Psoas muscle (tissue), 8 donors: Measurements from ENCODE around the gene ZNF853. TPM values are rescaled to one million over a fixed set of nuclear protein-coding genes. Genes with fewer than 3 reads are reported as not detected.

ENCODE experiments used
- ATAC-seq, 4 donors: fragments of 200-7000 bp; cut with Tn5 transposase; one replicate each; pipeline ENCODE4 v1.9.1; 2020; ENCODE audit warnings: moderate library complexity in 3 of 4, mild to moderate bottlenecking in 2 of 4
- DNase-seq, 2 donors: peaks; one replicate each; pipeline ENCODE4 v3.0.0-alpha.2; 2020
- H3K27ac ChIP-seq: fragments of 200-600 bp; one replicate; pipeline ENCODE4 v1.8.0; 2022
- H3K27me3 ChIP-seq, 3 donors: fragments of 200-600 bp in 1 of 3; one replicate each; pipeline versions ENCODE4 v1.6.1 to v1.8.0; 2013 to 2022; ENCODE audit warnings: low read length in 2 of 3, mild to moderate bottlenecking in 2 of 3, moderate library complexity in 1 of 3; ENCODE audit not compliant: insufficient read depth in 3 of 3
- H3K36me3 ChIP-seq, 2 donors: fragments of 200-600 bp in 1 of 2; one replicate each; pipeline versions ENCODE4 v1.6.1 to v1.8.0; 2013 to 2022; ENCODE audit warnings: low read depth in 1 of 2, mild to moderate bottlenecking in 1 of 2, moderate library complexity in 1 of 2; ENCODE audit not compliant: insufficient read depth in 1 of 2
- H3K4me1 ChIP-seq: fragments of 200-600 bp; one replicate; pipeline ENCODE4 v1.8.0; 2022
- H3K4me3 ChIP-seq: fragments of 200-600 bp; one replicate; pipeline ENCODE4 v1.8.0; 2022; ENCODE audit warnings: mild to moderate bottlenecking
- H3K9me3 ChIP-seq: fragments of 200-600 bp; one replicate; pipeline ENCODE4 v1.8.0; 2022
- CTCF ChIP-seq: fragments of 200-600 bp; IDR thresholded peaks from one replicate; pipeline ENCODE4 v1.8.0; 2022; ENCODE audit warnings: antibody characterized with exemption
- WGBS, 3 donors: extraction: QIAGEN DNeasy Blood & Tissue Kit; methylation state at CpG; one replicate each; pipeline versions ENCODE4 v1.1.6 to v1.1.7; 2013; 5-methylcytosine and 5-hydroxymethylcytosine counted together
- intact Hi-C, 2 donors: fragments of 100-400 bp; cut with DNase I; formaldehyde crosslinking; loops; one replicate each; pipeline versions ENCODE4 v1.11.0 to v1.14.2; 2022
- polyA plus RNA-seq, 3 donors: library from polyadenylated mRNA; stranded (reverse); fragments of 200-250 nt; gene quantifications; one replicate each; pipeline ENCODE4 v1.2.3, GENCODE V29; 2013
- total RNA-seq, 4 donors: library from RNA; stranded (reverse); fragmentation: NEBNext Ultra II Directional in 2 of 4; extraction: Animal tissue kit (Norgen Biotek cat#: 25700) in 2 of 4; gene quantifications; one replicate each; pipeline versions ENCODE4 v1.2.1 to v1.2.4, GENCODE V29; 2021 to 2023
- donor health status: healthy with polysubstance abuse.
- donor health status: DM: no; HTN: no; CAD: no; lungs with moderate emphysema.
- donor health status: Bipolar disorder and iron deficiency.
- donor health status: healthy.
- donor health status: DM: yes; HTN: yes; CAD: no.
- donor health status: DM: no; HTN: no; CAD: no.
- donor health status: DM: no; HTN: no; CAD: no.
- donor health status: DM: yes; HTN: yes; CAD: no.

Gene ZNF853
- total and polyA plus RNA-seq, 7 donors, result 4.4 to 10.5 (median 7.8) TPM

DNA sequence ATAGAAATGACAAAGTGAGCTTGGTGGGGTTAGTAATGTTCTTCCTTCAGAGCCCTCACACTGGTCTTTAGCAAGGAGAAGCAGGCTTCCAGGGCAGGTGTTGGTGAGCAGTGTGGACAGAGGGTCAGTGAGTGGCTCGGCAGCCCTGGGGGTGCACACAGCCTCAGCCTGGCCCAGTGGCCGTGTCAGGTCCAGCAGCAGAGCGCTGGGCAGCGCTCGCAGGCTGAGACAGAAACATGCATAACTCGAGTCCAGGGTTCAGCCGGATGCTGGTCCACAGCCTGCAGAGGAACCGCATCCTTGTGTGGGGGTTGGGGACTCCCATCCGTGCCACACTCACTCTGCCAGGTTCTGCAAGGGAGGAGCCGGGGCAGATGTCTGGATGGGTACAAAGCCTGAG, 11.0 kb upstream of the ZNF853 start:
- no peak overlapping the region for H3K4me3 ChIP-seq
- ATAC-seq (no peak), DNase-seq (no peak)
- no peaks in the 10 kb centered on the region for H3K4me1 ChIP-seq
- H3K36me3 ChIP-seq, result peaks cover 0 to 91% of the 10 kb centered on the region in 2 donors
- H3K9me3 ChIP-seq, result no peaks in the 10 kb centered on the region
- WGBS, 3 donors, result 88 to 90% (median 89%) methylated on average over 10 of the region's 10 CpGs
- intact Hi-C loops, result no loop called here
- H3K27ac ChIP-seq, result no peak overlapping the region
- no peaks in the 10 kb centered on the region for H3K27me3 ChIP-seq
- TF ChIP-seq CTCF, result no peak

GRCh38 chr7:6606866-6607583, 8.4 kb upstream of the ZNF853 start:
- intact Hi-C loops, result no loop called here
- whole genome bisulfite sequencing, 3 donors, result 88 to 92% (median 91%) methylated on average over 32 to 36 of the region's 36 CpGs
- H3K4me3 ChIP-seq, result no peak overlapping the region
- H3K9me3 ChIP-seq, result no peaks in the 10 kb centered on the region
- ATAC-seq (no peak), DNase-seq (no peak)
- peaks cover 0 to 66% of the 10 kb centered on the region in 2 donors for H3K36me3 ChIP-seq
- no peaks in the 10 kb centered on the region for H3K27me3 ChIP-seq
- no peaks in the 10 kb centered on the region for H3K4me1 ChIP-seq
- H3K27ac ChIP-seq, result no peak overlapping the region
- no peak for TF ChIP-seq CTCF

- no peaks in the 10 kb centered on the region for H3K4me1 ChIP-seq
- no peaks in the 10 kb centered on the region for H3K27me3 ChIP-seq
- no peak overlapping the region for H3K27ac ChIP-seq
- H3K4me3 ChIP-seq, result no peak overlapping the region
- peaks cover 0 to 59% of the 10 kb centered on the region in 2 donors for H3K36me3 ChIP-seq
- peak in 1 of 4 donors; percentile 29 for ATAC-seq
- DNase-seq, result no peak
- WGBS, 3 donors, result 87 to 93% (median 91%) methylated on average over 31 to 38 of the region's 38 CpGs
- no peaks in the 10 kb centered on the region for H3K9me3 ChIP-seq
- intact Hi-C loops, result no loop called here
- no peak for TF ChIP-seq CTCF
These were observed 7.8 kb upstream of the ZNF853 start for GRCh38 chr7:6607651-6608051.

- Histone ChIP-seq H3K4me3 (no peak overlapping the region), H3K4me1 (no peaks in the 10 kb centered on the region), H3K27me3 (no peaks in the 10 kb centered on the region), H3K9me3 (no peaks in the 10 kb centered on the region), H3K36me3 (peaks cover 0 to 55% of the 10 kb centered on the region in 2 donors), H3K27ac (no peak overlapping the region)
- intact Hi-C loops, result no loop called here
- 88 to 90% (median 89%) methylated on average over 26 to 27 of the region's 27 CpGs for WGBS, 3 donors
- DNase-seq, result no peak
- ATAC-seq, result no peak
- no peak for TF ChIP-seq CTCF
These were observed 7.3 kb upstream of the ZNF853 start for GRCh38 chr7:6608081-6608480.

GRCh38 chr7:6608794-6609193, 6.6 kb upstream of the ZNF853 start:
- H3K9me3 ChIP-seq, result no peaks in the 10 kb centered on the region
- no peaks in the 10 kb centered on the region for H3K4me1 ChIP-seq
- intact Hi-C loops, result no loop called here
- ATAC-seq, result no peak
- no peak overlapping the region for H3K4me3 ChIP-seq
- no peak for TF ChIP-seq CTCF
- DNase-seq, result no peak
- 89 to 98% (median 91%) methylated on average over 12 of the region's 12 CpGs for WGBS, 3 donors
- H3K27me3 ChIP-seq, result no peaks in the 10 kb centered on the region
- H3K27ac ChIP-seq, result no peak overlapping the region
- H3K36me3 ChIP-seq, result peaks cover 0 to 48% of the 10 kb centered on the region in 2 donors
